ENCODE data around the gene OASL. TPM values are rescaled to one million over a fixed set of nuclear protein-coding genes. Genes with fewer than 3 reads are reported as not detected.

The OASL gene
- total and polyA plus RNA-seq, 2 experiments from 2014 or later: 0.27 to 0.47 TPM

- Histone ChIP-seq H3K36me3 (replicated peaks; ENCODE audit: insufficient read depth, low read depth) (no peaks in the 10 kb centered on the region), H3K4me3 (peak overlapping the region; percentile 54), H2AFZ (no peak overlapping the region), H3K4me2 (peak overlapping the region; percentile 86), H3K79me2 (peaks cover 51% of the 10 kb centered on the region), H3K9me3 (ENCODE audit: low read depth) (no peaks in the 10 kb centered on the region), H4K20me1 (ENCODE audit: insufficient read depth, poor library complexity, severe bottlenecking) (no peaks in the 10 kb centered on the region), H3K4me1 (ENCODE audit: insufficient read depth) (peaks cover 12% of the 10 kb centered on the region), H3K27ac (peak overlapping the region; percentile 99), H3K27me3 (no peaks in the 10 kb centered on the region), H3K9me2 (replicated peaks; ENCODE audit: insufficient read depth) (no peaks in the 10 kb centered on the region)
- WGBS (ENCODE audit: low lambda C conversion rate, missing lambda C conversion rate): 58% methylated on average over 10 of the region's 10 CpGs
- DNase-seq (ENCODE audit: low spot score): no peak
- TF ChIP-seq EZH2 (IDR thresholded peaks at IDR 0.05; ENCODE audit: borderline replicate concordance): no peak
- TF ChIP-seq EZH2phosphoT487 (IDR thresholded peaks at IDR 0.05; ENCODE audit: low read depth, severe bottlenecking, unreplicated experiment): no peak
- TF ChIP-seq CTCF (IDR thresholded peaks at IDR 0.05; ENCODE audit: poor library complexity): no peak
Measured at GRCh38 chr12:120979220-120979861, 59.7 kb downstream of the OASL start.

DNA sequence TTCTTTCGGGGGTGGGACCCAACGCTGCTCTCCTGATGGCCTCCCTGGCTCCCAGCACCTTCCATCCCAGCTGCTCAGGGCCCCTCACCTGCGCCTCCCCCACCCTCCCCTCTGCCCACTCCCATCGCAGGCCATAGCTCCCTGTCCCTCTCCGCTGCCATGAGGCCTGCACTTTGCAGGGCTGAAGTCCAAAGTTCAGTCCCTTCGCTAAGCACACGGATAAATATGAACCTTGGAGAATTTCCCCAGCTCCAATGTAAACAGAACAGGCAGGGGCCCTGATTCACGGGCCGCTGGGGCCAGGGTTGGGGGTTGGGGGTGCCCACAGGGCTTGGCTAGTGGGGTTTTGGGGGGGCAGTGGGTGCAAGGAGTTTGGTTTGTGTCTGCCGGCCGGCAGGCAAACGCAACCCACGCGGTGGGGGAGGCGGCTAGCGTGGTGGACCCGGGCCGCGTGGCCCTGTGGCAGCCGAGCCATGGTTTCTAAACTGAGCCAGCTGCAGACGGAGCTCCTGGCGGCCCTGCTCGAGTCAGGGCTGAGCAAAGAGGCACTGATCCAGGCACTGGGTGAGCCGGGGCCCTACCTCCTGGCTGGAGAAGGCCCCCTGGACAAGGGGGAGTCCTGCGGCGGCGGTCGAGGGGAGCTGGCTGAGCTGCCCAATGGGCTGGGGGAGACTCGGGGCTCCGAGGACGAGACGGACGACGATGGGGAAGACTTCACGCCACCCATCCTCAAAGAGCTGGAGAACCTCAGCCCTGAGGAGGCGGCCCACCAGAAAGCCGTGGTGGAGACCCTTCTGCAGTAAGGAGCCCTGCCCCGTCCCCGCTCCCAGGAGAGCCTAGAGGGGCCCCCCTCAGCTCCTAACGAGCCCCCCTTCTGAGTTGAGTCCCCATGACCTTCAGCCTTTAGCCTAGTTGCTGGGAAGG is 60.5 kb downstream of the OASL start, which contains the start of gene HNF1A:
Gene HNF1A, plus strand, starts transcription at position 248 of the 924 bp plus-strand sequence. Its CDS starts 226 bp downstream, at position 474.
- H3K4me3 ChIP-seq: peak within 1 kb of the TSS; percentile 54
- 59% methylated on average over 34 of the region's 40 CpGs for WGBS (ENCODE audit: low lambda C conversion rate, missing lambda C conversion rate)
- no peaks in the 10 kb centered on the region for H3K9me3 ChIP-seq (ENCODE audit: low read depth)
- H3K9me2 ChIP-seq (replicated peaks; ENCODE audit: insufficient read depth): no peaks in the 10 kb centered on the region
- TF ChIP-seq CTCF (IDR thresholded peaks at IDR 0.05; ENCODE audit: poor library complexity) (no peak), EZH2phosphoT487 (IDR thresholded peaks at IDR 0.05; ENCODE audit: low read depth, severe bottlenecking, unreplicated experiment) (no peak), EZH2 (IDR thresholded peaks at IDR 0.05; ENCODE audit: borderline replicate concordance) (no peak)
- peaks cover 5% of the 10 kb centered on the region for H3K4me1 ChIP-seq (ENCODE audit: insufficient read depth)
- no peaks in the 10 kb centered on the region for H4K20me1 ChIP-seq (ENCODE audit: insufficient read depth, poor library complexity, severe bottlenecking)
- peak; percentile 81 for DNase-seq (ENCODE audit: low spot score)
- H3K79me2 ChIP-seq: peaks cover 51% of the 10 kb centered on the region
- H3K36me3 ChIP-seq (replicated peaks; ENCODE audit: insufficient read depth, low read depth): no peaks in the 10 kb centered on the region
- no peaks in the 10 kb centered on the region for H3K27me3 ChIP-seq
- H2AFZ ChIP-seq: no peak within 1 kb of the TSS
- H3K4me2 ChIP-seq: peak within 1 kb of the TSS; percentile 86
- peak within 1 kb of the TSS; percentile 99 for H3K27ac ChIP-seq

- Histone ChIP-seq H3K4me1 (ENCODE audit: insufficient read depth) (peaks cover 3% of the 10 kb centered on the region), H3K9me3 (ENCODE audit: low read depth) (no peaks in the 10 kb centered on the region), H3K27ac (peak overlapping the region; percentile 99), H3K4me2 (peak overlapping the region; percentile 86), H3K79me2 (peaks cover 45% of the 10 kb centered on the region), H3K27me3 (no peaks in the 10 kb centered on the region), H4K20me1 (ENCODE audit: insufficient read depth, poor library complexity, severe bottlenecking) (peaks cover 5% of the 10 kb centered on the region), H3K4me3 (peak overlapping the region; percentile 21), H2AFZ (no peak overlapping the region), H3K36me3 (replicated peaks; ENCODE audit: insufficient read depth, low read depth) (no peaks in the 10 kb centered on the region), H3K9me2 (replicated peaks; ENCODE audit: insufficient read depth) (no peaks in the 10 kb centered on the region)
- 72% methylated on average over 14 of the region's 14 CpGs for WGBS (ENCODE audit: low lambda C conversion rate, missing lambda C conversion rate)
- DNase-seq (ENCODE audit: low spot score): no peak
- TF ChIP-seq CTCF (IDR thresholded peaks at IDR 0.05; ENCODE audit: poor library complexity): no peak
- TF ChIP-seq EZH2 (IDR thresholded peaks at IDR 0.05; ENCODE audit: borderline replicate concordance): no peak
- no peak for TF ChIP-seq EZH2phosphoT487 (IDR thresholded peaks at IDR 0.05; ENCODE audit: low read depth, severe bottlenecking, unreplicated experiment)
Measured at GRCh38 chr12:120977531-120978295, 61.3 kb downstream of the OASL start.
